HepG2 (cell line): ENCODE results near the gene ZNF831.

Source experiments
- EP300 ChIP-seq, 3 experiments: sonication (generic) in 1 of 3; formaldehyde crosslinking in 1 of 3; IDR thresholded peaks; 2 replicates each; pipeline versions ENCODE4 v1.5.1 to v1.6.1; 2011 to 2020; ENCODE audit warnings: low read depth in 2 of 3, low read length in 2 of 3, borderline replicate concordance in 1 of 3, improper control_type of control experiment in 1 of 3, mild to moderate bottlenecking in 1 of 3, missing genetic modification reagents in 1 of 3, moderate library complexity in 1 of 3
- HIVEP1 ChIP-seq: sonication (generic); formaldehyde crosslinking; IDR thresholded peaks from 2 replicates; pipeline ENCODE4 v1.4.0; 2020; ENCODE audit warnings: mild to moderate bottlenecking, missing genetic modification reagents
- HNRNPL ChIP-seq: fragments of 200-400 bp; formaldehyde crosslinking; IDR thresholded peaks from 2 replicates; pipeline ENCODE4 v1.6.1; 2017; ENCODE audit warnings: mild to moderate bottlenecking, low read depth, low read length
- POLR2A ChIP-seq, 2 experiments: IDR thresholded peaks; 2 replicates each; pipeline ENCODE4 v1.6.1; 2011; ENCODE audit warnings: low read depth in 2 of 2, low read length in 2 of 2, mild to moderate bottlenecking in 1 of 2, moderate library complexity in 1 of 2; ENCODE audit not compliant: insufficient read depth in 1 of 2
- ZNF138 ChIP-seq: sonication (generic); formaldehyde crosslinking; IDR thresholded peaks from 2 replicates; pipeline ENCODE4 v1.5.0; 2020; ENCODE audit warnings: mild to moderate bottlenecking, low read depth, missing genetic modification reagents
- ZNF891 ChIP-seq: sonication (generic); formaldehyde crosslinking; IDR thresholded peaks from 2 replicates; pipeline ENCODE4 v1.5.0; 2020; ENCODE audit warnings: mild to moderate bottlenecking, missing genetic modification reagents

GRCh38 chr20:59253779-59254319, 90.2 kb downstream of the ZNF831 start:
- no peak for TF ChIP-seq POLR2A (IDR thresholded peaks at IDR 0.05; ENCODE audit: insufficient read depth in 1 of 2, low read depth in 2 of 2, low read length in 2 of 2)
- TF ChIP-seq ZNF891, result no peak
- no peak for TF ChIP-seq EP300 (IDR thresholded peaks at IDR 0.05; ENCODE audit: low read depth in 2 of 2, low read length in 2 of 2)
- TF ChIP-seq EP300 (CRISPR knock-in tag; IDR thresholded peaks at IDR 0.05; ENCODE audit: borderline replicate concordance), result no peak
- no peak for TF ChIP-seq ZNF138 (CRISPR knock-in tag)
- no peak for TF ChIP-seq HNRNPL
- no peak for TF ChIP-seq HIVEP1 (CRISPR knock-in tag)
